GM12892 (cell line): ENCODE data around the gene ADIPOQ.

Source experiments
- POLR2A ChIP-seq: IDR thresholded peaks from 2 replicates; pipeline ENCODE4 v1.6.1; 2011; ENCODE audit warnings: low read depth, low read length, control low read depth
- POLR2AphosphoS5 ChIP-seq: IDR thresholded peaks from 2 replicates; pipeline ENCODE4 v1.6.1; 2011; ENCODE audit warnings: low read depth, low read length, control low read depth

DNA sequence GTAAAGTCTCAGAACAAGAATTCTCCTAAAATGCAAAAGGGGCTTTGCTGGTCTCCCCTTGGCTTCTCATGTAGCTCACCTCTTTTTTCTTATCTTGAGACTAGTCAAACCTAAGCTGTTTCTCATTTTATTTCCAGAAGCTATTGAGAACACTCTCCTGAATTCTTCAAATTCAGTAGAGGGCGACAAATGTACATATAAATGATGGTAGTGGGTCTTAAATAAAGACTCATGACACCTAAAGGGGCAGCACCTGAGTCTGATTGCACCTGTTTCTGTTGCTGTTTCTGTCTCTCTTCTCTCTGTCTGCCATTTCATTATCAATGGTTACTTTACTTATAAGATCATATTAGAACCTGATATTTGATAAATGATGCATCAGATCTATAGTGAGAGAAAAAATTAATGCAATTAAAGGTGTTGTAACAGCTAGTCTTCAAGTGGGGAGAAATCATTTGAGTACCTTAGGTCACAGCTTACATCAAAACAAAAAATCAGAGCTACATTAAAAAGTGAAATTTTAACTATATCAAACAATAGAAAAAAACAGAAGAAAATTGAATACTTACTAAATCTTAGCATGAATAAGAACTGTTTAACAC lies 7.0 kb downstream of the ADIPOQ start:
- TF ChIP-seq POLR2A, result no peak
- TF ChIP-seq POLR2AphosphoS5, result no peak
